Sigmoid colon (tissue), 4 donors: ENCODE data around the gene NLRP9.

ENCODE experiments used
- CTCF ChIP-seq, 4 experiments: fragments of 450-650 bp in 3 of 4; fragments of 200-600 bp in 1 of 4; IDR thresholded peaks; one replicate each; pipeline ENCODE4 v1.5.1; 2016 to 2019; ENCODE audit warnings: antibody characterized with exemption in 4 of 4, mild to moderate bottlenecking in 3 of 4, moderate library complexity in 2 of 4
- EP300 ChIP-seq, 4 donors: sonication (generic); formaldehyde crosslinking; IDR thresholded peaks; one replicate each; pipeline ENCODE4 v1.6.1; 2017; ENCODE audit warnings: antibody characterized with exemption in 4 of 4
- POLR2A ChIP-seq, 2 donors: fragments of 450-650 bp; IDR thresholded peaks; one replicate each; pipeline ENCODE4 v1.6.1; 2016; ENCODE audit warnings: antibody characterized with exemption in 2 of 2, mild to moderate bottlenecking in 2 of 2, moderate library complexity in 2 of 2

GRCh38 chr19:55704494-55705245 is 33.5 kb downstream of the NLRP9 start:
- TF ChIP-seq EP300 (IDR thresholded peaks at IDR 0.05) (no peak), CTCF (IDR thresholded peaks at IDR 0.05) (no peak), POLR2A (IDR thresholded peaks at IDR 0.05) (no peak)
